Daoy (cell line): Measurements from ENCODE around the gene DCTPP1. TPM values are rescaled to one million over a fixed set of nuclear protein-coding genes. Genes with fewer than 3 reads are reported as not detected.
A peak's percentile ranks its signal among the peaks of the same experiment; 100 is the strongest.
"Not testable (repeated sequence)": the region's sequence is repeated elsewhere in the genome, so short reads cannot be mapped to it uniquely, and the experiment has no call there.

Experiments
- DNase-seq: peaks from one replicate; pipeline ENCODE4 v3.0.0-alpha.2; 2015; ENCODE audit warnings: low read depth
- total RNA-seq: library from RNA; depleted of rRNA; stranded (reverse); fragments of >200 nt; shearing (Covaris generic); gene quantifications from 2 replicates; pipeline ENCODE4 v1.2.3, GENCODE V29; 2014; rRNA removed

Gene DCTPP1
- total RNA-seq, result 27.3 and 30.3 TPM in 2 replicates

GRCh38 chr16:30429678-30430427, at the start of gene DCTPP1:
Gene DCTPP1, minus strand, starts transcription at chr16:30430030. Its CDS starts 50 bp downstream, at chr16:30429980.
- DNase-seq, result peak; percentile 97

GRCh38 chr16:30478766-30479478, 49.1 kb upstream of the DCTPP1 start:
- DNase-seq, result no peak

DNA sequence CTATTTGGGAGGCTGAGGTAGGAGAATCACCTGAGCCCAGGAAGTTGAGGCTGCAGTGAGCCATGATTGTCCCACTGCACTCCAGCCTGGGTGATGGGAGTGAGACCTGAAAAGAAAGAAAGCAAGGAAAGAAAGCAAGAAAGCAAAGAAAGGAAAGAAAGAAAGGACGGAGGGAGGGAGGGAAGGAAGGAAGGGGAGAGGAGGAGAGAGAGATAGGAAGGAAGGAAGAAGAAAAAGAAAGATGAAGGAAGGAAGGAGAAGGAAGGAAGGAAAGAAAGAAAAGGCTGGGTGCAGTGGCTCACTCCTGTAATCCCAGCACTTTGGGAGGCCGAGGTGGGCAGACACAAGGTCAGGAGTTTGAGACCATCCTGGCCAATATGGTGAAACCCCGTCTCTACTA, 47.9 kb upstream of the DCTPP1 start:
- DNase-seq, result not testable (repeated sequence)

GRCh38 chr16:30476991-30477390, 47.2 kb upstream of the DCTPP1 start:
- no peak for DNase-seq

DNA sequence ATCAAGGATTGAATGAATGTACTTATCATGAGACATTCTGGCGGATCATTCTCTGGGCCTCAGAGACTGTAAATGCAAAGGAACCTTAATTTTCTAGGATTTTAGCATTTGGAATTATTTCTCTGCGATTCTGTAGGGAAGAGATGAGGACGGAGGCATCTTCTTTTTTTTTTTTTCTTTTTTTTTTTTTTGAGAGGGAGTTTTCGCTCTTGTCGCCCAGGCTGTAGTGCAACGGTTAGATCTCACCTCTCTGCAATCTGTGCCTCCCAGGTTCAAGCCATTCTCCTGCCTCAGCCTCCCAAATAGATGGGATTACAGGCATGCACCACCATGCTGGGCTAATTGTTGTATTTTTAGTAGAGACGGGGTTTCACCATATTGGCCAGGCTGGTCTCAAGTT, 44.9 kb upstream of the DCTPP1 start:
- no peak for DNase-seq

- DNase-seq, result no peak
These were observed 44.2 kb upstream of the DCTPP1 start for GRCh38 chr16:30474074-30474452.

- DNase-seq, result no peak
These were observed 43.6 kb upstream of the DCTPP1 start for GRCh38 chr16:30473231-30474073.

GRCh38 chr16:30472328-30472942, 42.6 kb upstream of the DCTPP1 start, which contains the start of gene ITGAL:
Gene ITGAL, plus strand, starts transcription at chr16:30472742. Its CDS starts 96 bp downstream, at chr16:30472838.
- no peak for DNase-seq

DNA sequence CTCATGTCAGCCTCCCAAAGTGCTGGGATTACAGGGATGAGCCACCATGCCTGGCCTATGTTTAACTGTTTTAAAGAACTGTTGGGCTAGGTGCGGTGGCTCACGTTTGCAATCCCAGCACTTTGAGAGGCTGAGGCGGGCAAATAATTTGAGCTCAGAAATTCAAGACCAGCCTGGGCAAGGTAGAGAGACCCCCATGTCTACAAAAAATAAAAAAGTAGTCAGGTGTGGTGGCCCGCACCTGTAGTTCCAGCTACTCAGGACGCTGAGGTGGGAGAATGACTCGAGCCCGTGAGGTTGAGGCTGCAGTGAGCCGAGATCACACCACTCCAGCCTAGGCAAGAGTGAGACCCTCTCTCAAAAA, 40.8 kb upstream of the DCTPP1 start:
- no peak for DNase-seq

DNA sequence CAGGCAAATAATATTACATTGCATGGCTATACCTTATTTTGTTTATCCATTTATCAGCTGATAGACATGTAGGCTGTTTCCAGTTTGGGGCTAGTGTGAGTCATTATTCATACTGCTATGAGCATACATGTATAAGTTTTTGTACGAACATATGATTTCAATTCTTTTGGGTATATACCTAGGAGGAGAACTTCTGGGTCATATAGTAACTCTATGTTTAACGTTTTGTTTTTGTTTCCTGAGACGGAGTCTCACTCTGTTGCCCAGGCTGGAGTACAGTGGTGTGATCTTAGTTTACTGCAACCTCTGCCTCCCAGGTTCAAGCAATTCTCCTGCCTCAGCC, 40.3 kb upstream of the DCTPP1 start:
- DNase-seq, result no peak

DNA sequence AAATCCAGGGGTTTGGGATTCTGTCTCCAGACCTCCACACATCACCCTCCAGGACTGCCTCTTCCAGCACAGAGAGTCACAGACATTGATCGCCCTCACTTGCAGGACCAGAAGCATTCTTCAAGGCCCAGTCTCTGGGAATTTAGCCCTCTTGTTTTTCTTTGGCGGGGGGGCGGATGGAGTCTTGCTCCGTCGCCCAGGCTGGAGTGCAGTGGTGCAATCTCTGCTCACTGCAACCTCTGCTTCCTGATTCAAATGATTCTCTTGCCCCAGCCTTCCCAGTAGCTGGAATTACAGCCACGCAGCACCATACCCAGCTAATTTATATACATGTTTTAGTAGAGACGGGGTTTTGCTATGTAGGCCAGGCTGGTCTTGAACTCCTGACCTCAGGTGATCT, 34.2 kb upstream of the DCTPP1 start:
- no peak for DNase-seq

- DNase-seq, result not testable (repeated sequence)
These were observed 31.6 kb upstream of the DCTPP1 start for GRCh38 chr16:30461426-30461825.

- DNase-seq, result no peak
These were observed 29.6 kb upstream of the DCTPP1 start for GRCh38 chr16:30459456-30459855.

- DNase-seq, result peak; percentile 5
These were observed 28.9 kb upstream of the DCTPP1 start for GRCh38 chr16:30458561-30459394.

- no peak for DNase-seq
These were observed 28.1 kb upstream of the DCTPP1 start for GRCh38 chr16:30457743-30458560.

GRCh38 chr16:30457256-30457655, 27.4 kb upstream of the DCTPP1 start:
- no peak for DNase-seq

- DNase-seq, result no peak
These were observed 26.5 kb upstream of the DCTPP1 start for GRCh38 chr16:30456302-30456701.

DNA sequence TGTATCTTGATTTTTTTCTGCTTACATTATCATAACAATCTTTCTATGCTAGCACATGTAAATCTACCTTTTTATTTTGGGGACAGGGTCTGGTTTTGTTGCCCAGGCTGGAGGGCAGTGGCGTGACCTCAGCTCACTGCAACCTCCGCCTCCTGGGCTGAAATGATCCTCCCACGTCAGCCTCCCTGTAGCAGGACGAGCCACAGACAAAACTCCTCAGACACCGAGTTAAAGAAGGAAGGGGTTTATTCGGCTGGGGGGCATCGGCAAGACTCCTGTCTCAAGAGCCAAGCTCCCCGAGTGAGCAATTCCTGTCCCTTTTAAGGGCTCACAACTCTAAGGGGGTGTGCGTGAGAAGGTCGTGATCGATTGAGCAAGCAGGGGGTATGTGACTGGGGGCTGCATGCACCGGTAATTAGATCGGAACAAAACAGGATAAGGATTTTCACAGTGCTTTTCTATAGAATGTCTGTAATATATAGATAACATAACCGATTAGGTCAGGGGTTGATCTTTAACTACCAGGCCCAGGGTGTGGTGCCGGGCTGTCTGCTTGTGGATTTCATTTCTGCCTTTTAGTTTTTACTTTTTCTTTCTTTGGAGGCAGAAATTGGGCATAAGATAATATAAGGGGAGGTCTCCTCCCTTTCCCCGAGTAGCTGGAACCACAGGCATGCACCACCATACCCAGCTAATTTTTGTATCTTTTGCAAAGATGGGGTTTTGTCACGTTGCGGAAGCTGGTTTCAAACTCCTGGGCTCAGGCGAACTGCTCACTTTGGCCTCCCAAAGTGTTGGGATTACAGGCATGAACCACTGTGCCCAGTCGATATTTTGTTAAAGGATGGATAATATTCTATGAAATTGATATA, 23.1 kb upstream of the DCTPP1 start:
- DNase-seq, result not testable (repeated sequence)

GRCh38 chr16:30449116-30449435, 19.2 kb upstream of the DCTPP1 start:
- DNase-seq, result no peak
